Vagina (tissue), 2 donors: Measurements from ENCODE around the gene SETD3. TPM values are rescaled to one million over a fixed set of nuclear protein-coding genes. Genes with fewer than 3 reads are reported as not detected.

Experiments used
- DNase-seq, 2 donors: peaks; one replicate each; pipeline ENCODE4 v3.0.0-alpha.2; 2017; ENCODE audit errors: extremely low spot score in 2 of 2
- H3K27ac ChIP-seq: fragments of 200-600 bp; sonication (generic); one replicate; pipeline ENCODE4 v1.5.1; 2019
- H3K27me3 ChIP-seq: fragments of 200-600 bp; sonication (generic); one replicate; pipeline ENCODE4 v1.5.1; 2019
- H3K36me3 ChIP-seq, 2 donors: fragments of 200-600 bp; sonication (generic); one replicate each; pipeline ENCODE4 v1.5.1; 2017 to 2019
- H3K4me1 ChIP-seq: fragments of 200-600 bp; sonication (generic); one replicate; pipeline ENCODE4 v1.5.1; 2019
- H3K4me3 ChIP-seq, 2 donors: fragments of 200-600 bp; sonication (generic); 1 replicate in 1 of 2; 2 replicates in 1 of 2; pipeline ENCODE4 v1.5.1; 2016 to 2019
- H3K9me3 ChIP-seq: fragments of 200-600 bp; sonication (generic); one replicate; pipeline ENCODE4 v1.5.1; 2019
- CTCF ChIP-seq, 3 experiments: fragments of 450-650 bp in 2 of 3; fragments of 200-600 bp in 1 of 3; sonication (generic) in 1 of 3; IDR thresholded peaks; one replicate each; pipeline ENCODE4 v1.5.1; 2017 to 2019; ENCODE audit warnings: antibody characterized with exemption in 3 of 3, mild to moderate bottlenecking in 2 of 3, moderate library complexity in 2 of 3
- POLR2A ChIP-seq, 2 donors: fragments of 450-650 bp; IDR thresholded peaks; one replicate each; pipeline ENCODE4 v1.6.1; 2017; ENCODE audit warnings: antibody characterized with exemption in 2 of 2, mild to moderate bottlenecking in 2 of 2, moderate library complexity in 2 of 2
- POLR2AphosphoS5 ChIP-seq, 2 donors: sonication (generic); formaldehyde crosslinking; IDR thresholded peaks; one replicate each; pipeline ENCODE4 v1.9.0; 2017; ENCODE audit warnings: antibody characterized with exemption in 2 of 2, mild to moderate bottlenecking in 2 of 2, low read depth in 1 of 2; ENCODE audit not compliant: insufficient read depth in 1 of 2
- intact Hi-C: fragments of 100-400 bp; cut with DNase I; formaldehyde crosslinking; loops from one replicate; pipeline ENCODE4 v1.15.1; 2023
- total RNA-seq: library from RNA; depleted of rRNA; stranded (reverse); fragments of >200 nt; gene quantifications from one replicate; pipeline ENCODE4 v1.2.3, GENCODE V29; 2016

The SETD3 gene
- total RNA-seq, 1 donor from 2014 or later, result 49.8 TPM

GRCh38 chr14:99380991-99381687 is 99.5 kb downstream of the SETD3 start:
- TF ChIP-seq CTCF (IDR thresholded peaks at IDR 0.05) (no peak), POLR2A (IDR thresholded peaks at IDR 0.05) (no peak), POLR2AphosphoS5 (IDR thresholded peaks at IDR 0.05; ENCODE audit: insufficient read depth in 1 of 2, low read depth in 1 of 2) (no peak)
- Histone ChIP-seq H3K4me3 (no peak overlapping the region), H3K27me3 (no peaks in the 10 kb centered on the region), H3K27ac (no peak overlapping the region), H3K9me3 (no peaks in the 10 kb centered on the region), H3K4me1 (no peaks in the 10 kb centered on the region), H3K36me3 (no peaks in the 10 kb centered on the region)
- DNase-seq, result no peak
- intact Hi-C loops, result no loop called here

DNA sequence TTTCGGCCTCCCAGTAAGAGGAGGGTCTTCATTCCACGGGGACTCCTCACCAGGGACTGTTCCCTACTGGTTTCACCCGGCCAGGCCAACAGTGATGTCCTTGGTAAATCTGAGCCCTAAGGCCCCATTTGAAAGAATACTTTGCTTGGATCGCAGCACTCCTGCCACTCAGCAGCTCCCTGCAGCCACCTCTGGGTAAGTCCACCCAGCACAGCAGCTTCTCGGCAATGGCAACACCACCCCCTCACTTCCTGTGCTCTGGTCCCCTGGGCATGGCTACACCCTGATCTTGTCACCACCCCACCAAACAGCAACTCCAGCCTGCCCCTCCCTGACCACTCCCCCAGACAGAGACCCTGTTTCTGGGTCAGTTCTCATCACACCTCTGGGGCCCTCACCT is 100.3 kb downstream of the SETD3 start:
- no peaks in the 10 kb centered on the region for H3K4me1 ChIP-seq
- H3K27ac ChIP-seq, result no peak overlapping the region
- H3K9me3 ChIP-seq, result no peaks in the 10 kb centered on the region
- TF ChIP-seq POLR2A (IDR thresholded peaks at IDR 0.05) (no peak), CTCF (IDR thresholded peaks at IDR 0.05) (no peak), POLR2AphosphoS5 (IDR thresholded peaks at IDR 0.05; ENCODE audit: insufficient read depth in 1 of 2, low read depth in 1 of 2) (no peak)
- no peak for DNase-seq
- no peak overlapping the region for H3K4me3 ChIP-seq
- no peaks in the 10 kb centered on the region for H3K36me3 ChIP-seq
- intact Hi-C loops, result no loop called here
- no peaks in the 10 kb centered on the region for H3K27me3 ChIP-seq

- no peak overlapping the region for H3K4me3 ChIP-seq
- intact Hi-C loops, result no loop called here
- H3K9me3 ChIP-seq, result no peaks in the 10 kb centered on the region
- DNase-seq, result no peak
- H3K27me3 ChIP-seq, result no peaks in the 10 kb centered on the region
- H3K27ac ChIP-seq, result no peak overlapping the region
- no peaks in the 10 kb centered on the region for H3K4me1 ChIP-seq
- TF ChIP-seq POLR2A (IDR thresholded peaks at IDR 0.05), result no peak
- TF ChIP-seq POLR2AphosphoS5 (IDR thresholded peaks at IDR 0.05; ENCODE audit: insufficient read depth in 1 of 2, low read depth in 1 of 2), result no peak
- TF ChIP-seq CTCF (IDR thresholded peaks at IDR 0.05), result no peak
- no peaks in the 10 kb centered on the region for H3K36me3 ChIP-seq
Observed at GRCh38 chr14:99378782-99379214, 101.9 kb downstream of the SETD3 start.

DNA sequence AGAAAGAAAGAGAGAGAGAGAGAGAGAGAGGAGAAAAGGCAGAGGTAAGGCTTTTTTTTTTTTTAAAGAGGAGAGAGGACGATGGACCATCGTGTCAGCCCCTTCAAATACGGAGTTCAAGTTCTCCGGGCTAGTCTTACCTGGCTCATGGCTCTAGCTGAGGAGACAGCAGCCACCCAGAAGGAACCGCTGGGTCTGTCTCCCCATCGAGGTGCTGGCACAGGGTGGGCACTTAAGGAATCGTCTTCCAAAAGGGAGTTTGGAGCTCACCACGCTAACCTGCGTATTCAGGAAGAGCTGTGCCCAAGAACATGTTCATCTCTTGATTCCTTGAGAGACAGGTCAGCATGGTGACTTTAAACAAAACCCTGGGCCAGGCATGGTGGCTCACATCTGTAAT is 102.7 kb downstream of the SETD3 start:
- TF ChIP-seq CTCF (IDR thresholded peaks at IDR 0.05) (no peak), POLR2A (IDR thresholded peaks at IDR 0.05) (no peak), POLR2AphosphoS5 (IDR thresholded peaks at IDR 0.05; ENCODE audit: insufficient read depth in 1 of 2, low read depth in 1 of 2) (no peak)
- Histone ChIP-seq H3K27me3 (no peaks in the 10 kb centered on the region), H3K9me3 (no peaks in the 10 kb centered on the region), H3K4me1 (no peaks in the 10 kb centered on the region), H3K4me3 (no peak overlapping the region), H3K36me3 (no peaks in the 10 kb centered on the region), H3K27ac (no peak overlapping the region)
- no peak for DNase-seq
- intact Hi-C loops, result no loop called here

GRCh38 chr14:99374964-99375363 is 105.7 kb downstream of the SETD3 start:
- no peak for TF ChIP-seq CTCF (IDR thresholded peaks at IDR 0.05)
- no peak for TF ChIP-seq POLR2AphosphoS5 (IDR thresholded peaks at IDR 0.05; ENCODE audit: insufficient read depth in 1 of 2, low read depth in 1 of 2)
- no peak for TF ChIP-seq POLR2A (IDR thresholded peaks at IDR 0.05)
- H3K4me3 ChIP-seq, result no peak overlapping the region
- H3K27ac ChIP-seq, result no peak overlapping the region
- no peak for DNase-seq
- H3K4me1 ChIP-seq, result no peaks in the 10 kb centered on the region
- no peaks in the 10 kb centered on the region for H3K9me3 ChIP-seq
- intact Hi-C loops, result no loop called here
- no peaks in the 10 kb centered on the region for H3K36me3 ChIP-seq
- no peaks in the 10 kb centered on the region for H3K27me3 ChIP-seq
